NK-92 (cell line): ENCODE data around the gene MRC1.

Experiments
- DNase-seq: peaks from one replicate; lab custom pipeline; 2025; ENCODE audit not compliant: unreplicated experiment; lab: John Stamatoyannopoulos, UW

The MRC1 gene

GRCh38 chr10:17808971-17809841 is at the start of gene MRC1:
Gene MRC1 (plus strand): TSS chr10:17809348. CDS start chr10:17809466, 118 bp downstream.
- DNase-seq = no peak

GRCh38 chr10:17764142-17764541 is 45.0 kb upstream of the MRC1 start:
- no peak for DNase-seq

- no peak for DNase-seq
These were observed 43.5 kb upstream of the MRC1 start for GRCh38 chr10:17765602-17766001.

- no peak for DNase-seq
These were observed 42.4 kb upstream of the MRC1 start for GRCh38 chr10:17766731-17767130.

- no peak for DNase-seq
These were observed 40.7 kb upstream of the MRC1 start for GRCh38 chr10:17768496-17768895.

- DNase-seq = no peak
These were observed 40.2 kb upstream of the MRC1 start for GRCh38 chr10:17768957-17769356.

- DNase-seq = no peak
These were observed 38.1 kb upstream of the MRC1 start for GRCh38 chr10:17771017-17771416.

GRCh38 chr10:17779784-17780183 is 29.4 kb upstream of the MRC1 start:
- DNase-seq = no peak

GRCh38 chr10:17780727-17781126 is 28.4 kb upstream of the MRC1 start:
- DNase-seq = no peak

GRCh38 chr10:17781856-17782255 is 27.3 kb upstream of the MRC1 start:
- DNase-seq = no peak

GRCh38 chr10:17782921-17783665 is 26.1 kb upstream of the MRC1 start:
- DNase-seq = no peak

GRCh38 chr10:17783751-17784150 is 25.4 kb upstream of the MRC1 start:
- DNase-seq = no peak

GRCh38 chr10:17784688-17785087 is 24.5 kb upstream of the MRC1 start:
- no peak for DNase-seq

GRCh38 chr10:17785276-17785930 is 23.7 kb upstream of the MRC1 start:
- no peak for DNase-seq

- no peak for DNase-seq
These were observed 21.8 kb upstream of the MRC1 start for GRCh38 chr10:17787087-17787961.

- no peak for DNase-seq
These were observed 20.5 kb upstream of the MRC1 start for GRCh38 chr10:17788646-17789045.

GRCh38 chr10:17789396-17789795 is 19.8 kb upstream of the MRC1 start:
- DNase-seq = no peak

GRCh38 chr10:17790651-17791050 is 18.5 kb upstream of the MRC1 start:
- no peak for DNase-seq

GRCh38 chr10:17792991-17793390 is 16.2 kb upstream of the MRC1 start:
- DNase-seq = no peak

- DNase-seq = no peak
These were observed 15.1 kb upstream of the MRC1 start for GRCh38 chr10:17793823-17794644.
